HG03342 (cell line): ENCODE data around the gene BHMT.
"Not testable (repeated sequence)": the region's sequence is repeated elsewhere in the genome, so short reads cannot be mapped to it uniquely, and the experiment has no call there.

Source experiments
- ATAC-seq: cut with Tn5 transposase; IDR thresholded peaks from one replicate; pipeline ENCODE4 v1.9.1; 2021; ENCODE audit warnings: mild to moderate bottlenecking, moderate library complexity; ENCODE audit not compliant: unreplicated experiment

BHMT gene

GRCh38 chr5:79111960-79112702 lies 522 bp downstream of the BHMT start:
- no peak for ATAC-seq

DNA sequence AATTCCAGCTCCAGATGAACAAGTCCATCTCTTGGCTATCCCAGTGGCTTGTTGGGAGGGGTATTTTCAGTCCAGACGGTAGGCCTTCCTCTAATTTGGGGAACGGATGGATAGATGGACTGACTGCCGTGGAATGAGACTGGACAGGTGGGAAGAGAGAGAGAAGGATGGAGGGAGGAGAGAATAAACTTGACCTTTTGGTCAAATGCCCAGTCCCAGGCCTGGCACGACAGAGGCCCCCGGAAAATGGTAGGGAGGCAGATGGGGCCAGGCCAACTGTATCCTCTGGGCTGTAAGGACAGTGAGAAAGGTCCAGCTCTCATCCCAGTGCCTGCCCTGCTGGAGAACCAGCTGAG lies 1.1 kb downstream of the BHMT start:
- no peak for ATAC-seq

DNA sequence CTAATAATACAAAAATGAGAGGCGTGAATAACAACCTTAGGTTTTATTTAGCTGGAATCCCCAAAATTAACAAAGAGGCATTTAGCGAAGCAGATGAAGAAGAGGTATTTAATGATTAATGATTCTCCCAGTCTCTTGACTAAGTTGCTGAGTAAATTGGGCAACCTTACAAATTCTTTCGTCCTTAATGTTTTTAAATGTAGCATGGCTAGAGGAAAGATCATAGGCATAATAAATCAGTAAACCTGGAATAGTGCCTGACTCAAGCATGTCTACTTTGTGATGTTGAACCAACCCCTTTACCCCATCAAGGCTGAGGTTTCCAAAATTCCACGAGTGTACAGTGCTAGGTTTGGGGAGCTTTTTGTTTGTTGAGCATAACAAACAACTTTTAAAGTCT lies 7.9 kb downstream of the BHMT start:
- ATAC-seq: no peak

DNA sequence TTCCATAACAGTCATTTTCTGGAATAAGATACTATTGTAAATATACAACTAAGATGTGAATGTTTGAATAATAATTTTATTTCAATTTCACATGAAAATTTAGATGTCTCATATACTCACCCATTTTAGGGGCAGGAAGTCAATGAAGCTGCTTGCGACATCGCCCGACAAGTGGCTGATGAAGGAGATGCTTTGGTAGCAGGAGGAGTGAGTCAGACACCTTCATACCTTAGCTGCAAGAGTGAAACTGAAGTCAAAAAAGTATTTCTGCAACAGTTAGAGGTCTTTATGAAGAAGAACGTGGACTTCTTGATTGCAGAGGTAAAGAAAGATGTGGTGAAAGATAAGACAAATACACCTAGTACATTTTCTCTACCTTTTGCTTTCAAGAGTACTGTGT lies 8.6 kb downstream of the BHMT start:
- no peak for ATAC-seq

- ATAC-seq: no peak
Measured at GRCh38 chr5:79122973-79123372, 11.4 kb downstream of the BHMT start.

DNA sequence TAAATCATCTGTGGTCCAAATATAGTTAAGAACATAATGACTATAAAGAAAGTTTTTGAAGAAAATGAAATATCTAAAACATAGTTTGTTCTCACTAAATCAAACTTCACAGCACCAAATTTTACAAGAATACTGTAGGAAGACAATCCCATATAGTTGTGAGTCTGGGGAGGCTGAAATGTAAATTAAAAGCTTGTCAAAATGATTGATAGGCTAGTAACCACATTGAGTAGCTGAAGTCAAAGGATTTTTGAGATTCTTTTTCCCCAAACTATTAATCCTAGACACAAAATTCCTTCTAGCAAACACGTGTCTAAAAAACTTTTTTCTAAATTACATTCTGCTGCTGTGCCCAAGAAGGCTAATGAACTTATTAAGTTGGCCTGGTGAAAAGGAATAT lies 13.0 kb downstream of the BHMT start:
- no peak for ATAC-seq

DNA sequence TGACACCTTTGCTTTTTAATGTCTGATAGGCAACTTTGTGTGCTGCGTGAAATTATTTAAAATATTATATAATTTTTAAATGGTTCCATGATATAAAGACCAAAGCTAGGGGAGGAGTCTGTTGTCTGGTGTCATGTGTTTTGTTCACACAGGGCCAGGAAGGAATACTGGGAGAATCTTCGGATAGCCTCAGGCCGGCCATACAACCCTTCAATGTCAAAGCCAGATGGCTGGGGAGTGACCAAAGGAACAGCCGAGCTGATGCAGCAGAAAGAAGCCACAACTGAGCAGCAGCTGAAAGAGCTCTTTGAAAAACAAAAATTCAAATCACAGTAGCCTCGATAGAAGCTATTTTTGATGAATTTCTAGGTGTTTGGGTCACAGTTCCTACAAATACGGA lies 19.2 kb downstream of the BHMT start:
- ATAC-seq: no peak

DNA sequence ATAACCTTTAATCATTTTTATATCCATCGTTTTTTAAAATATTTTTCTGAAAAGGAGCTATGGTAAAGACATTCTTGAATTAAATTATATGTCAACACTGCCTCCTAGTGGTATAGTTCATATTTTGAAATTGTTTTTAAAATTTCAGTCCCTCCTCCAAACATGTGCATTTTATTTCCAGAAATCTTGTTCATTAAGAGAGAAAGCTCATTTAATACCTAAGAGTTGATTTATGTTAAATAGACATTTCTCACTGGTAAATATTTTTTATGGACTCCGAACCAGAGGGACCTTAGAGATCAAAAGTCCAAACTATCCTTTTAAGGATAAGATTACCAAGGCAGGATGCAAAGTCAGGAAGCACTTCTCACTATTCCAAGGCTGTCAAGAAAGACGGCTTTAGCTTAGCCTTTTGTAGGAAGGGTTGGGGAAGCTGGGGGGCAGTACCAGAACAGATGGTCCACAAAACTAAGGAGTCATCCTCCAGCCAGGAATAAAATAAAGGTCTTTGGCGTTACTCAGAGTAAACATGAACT lies 21.6 kb downstream of the BHMT start:
- no peak for ATAC-seq

DNA sequence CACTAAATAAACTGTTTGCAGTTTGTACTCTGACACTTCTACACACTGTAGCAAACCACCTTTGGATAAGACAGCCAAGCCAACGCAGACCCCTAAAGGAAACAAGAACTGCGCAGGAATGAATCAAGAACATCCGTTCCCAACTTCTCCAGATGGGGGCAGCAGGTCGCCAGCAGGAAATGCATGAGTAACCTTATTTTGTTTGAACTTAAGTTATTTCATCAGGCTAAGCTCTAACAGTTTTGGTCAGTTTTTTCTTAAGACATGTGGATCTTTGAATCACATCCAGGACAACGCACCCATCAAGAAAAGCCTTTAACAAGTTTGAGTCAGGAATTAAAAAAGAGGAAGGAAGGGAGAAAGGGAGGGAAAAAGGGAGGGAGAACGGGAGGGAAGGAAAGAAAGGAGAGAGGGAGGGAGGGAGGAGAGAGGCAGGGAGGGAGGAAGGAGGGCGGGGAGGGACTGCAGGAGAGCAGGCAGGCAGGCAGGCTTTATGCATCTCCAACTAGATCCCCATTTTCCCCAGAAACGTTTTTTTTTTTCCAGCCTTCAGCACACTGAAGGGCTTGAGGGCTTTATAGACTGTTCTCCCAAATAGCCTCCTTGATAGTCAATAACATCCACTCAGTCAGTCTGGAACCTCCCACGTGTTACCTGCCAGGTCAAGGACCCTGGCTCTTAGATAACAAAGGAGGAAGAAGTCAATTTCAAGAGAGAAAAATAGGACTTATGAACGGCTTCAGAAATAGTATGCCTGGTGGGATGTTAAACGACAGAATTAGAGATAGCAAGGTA lies 22.2 kb downstream of the BHMT start:
- ATAC-seq: no peak

DNA sequence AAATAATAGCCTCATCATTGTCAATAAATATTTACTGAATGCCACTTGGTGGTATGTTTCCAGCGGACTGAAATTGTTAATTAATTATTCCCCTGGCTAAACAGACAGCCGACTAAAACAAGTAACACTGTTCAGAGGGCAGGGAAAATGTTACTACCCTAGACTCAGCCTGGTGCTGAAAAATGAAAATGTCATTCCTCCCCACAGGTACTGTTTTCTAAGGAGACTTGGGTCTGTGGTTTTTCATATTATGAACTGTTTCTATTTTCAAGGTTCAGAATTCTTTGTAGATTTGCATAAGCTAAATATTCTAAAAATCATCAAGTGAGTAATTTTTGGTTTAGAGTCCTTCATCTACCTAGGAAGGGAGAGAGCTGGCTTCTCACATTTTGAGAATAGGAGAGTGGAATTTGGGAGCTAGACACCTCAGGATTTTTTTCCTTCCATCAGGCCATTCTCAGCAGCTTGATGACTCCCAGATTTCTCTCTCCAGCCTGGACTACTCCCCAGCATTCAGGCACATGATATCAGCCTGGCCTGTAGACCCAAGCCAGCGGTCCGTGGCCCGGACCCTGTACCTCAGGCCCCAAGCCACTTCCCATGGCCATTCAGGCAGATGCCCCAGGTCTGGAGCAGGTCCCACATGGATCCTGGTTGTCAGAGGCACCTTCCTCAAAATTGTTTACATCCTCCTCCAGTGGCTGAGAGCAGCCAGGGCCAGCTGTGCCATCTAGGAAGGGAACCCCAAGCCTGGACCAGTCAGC lies 24.4 kb downstream of the BHMT start:
- no peak for ATAC-seq

DNA sequence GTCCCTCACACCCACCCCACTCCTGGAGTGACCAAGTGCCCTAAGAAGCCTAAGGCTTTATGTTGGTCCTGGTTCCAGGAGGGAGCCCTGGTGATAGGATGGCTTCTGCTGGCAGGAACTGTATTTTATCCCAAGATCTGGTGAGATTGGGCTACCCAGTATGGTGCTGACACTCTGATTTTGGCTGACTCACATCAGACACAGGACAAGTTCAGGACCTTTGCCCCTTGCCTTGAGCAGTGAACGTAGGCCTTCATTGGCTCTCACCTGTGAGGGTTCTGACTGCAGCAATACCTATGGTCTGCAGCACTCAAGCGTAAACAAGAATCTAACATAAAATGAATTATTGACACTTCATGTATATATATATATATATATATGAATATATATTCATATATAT lies 25.0 kb downstream of the BHMT start:
- no peak for ATAC-seq

DNA sequence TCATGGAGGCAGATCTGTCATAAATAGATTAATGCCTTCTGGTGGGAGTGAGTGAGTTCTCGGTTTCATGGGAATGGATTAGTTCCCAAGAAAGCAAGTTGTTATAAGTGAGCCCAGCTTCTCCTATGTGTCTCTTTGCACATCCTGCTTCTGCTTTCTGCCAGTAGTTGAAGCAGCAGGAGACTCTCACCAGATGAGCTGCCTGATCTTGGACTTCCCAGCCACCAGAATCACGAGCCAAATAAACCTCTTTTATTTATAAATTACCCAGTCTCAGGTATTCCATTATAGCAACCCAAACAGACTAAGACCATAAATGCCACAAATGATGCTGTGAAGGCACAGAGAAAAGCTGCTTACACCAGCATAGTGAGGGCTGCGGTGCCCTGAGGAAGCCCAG lies 28.9 kb downstream of the BHMT start:
- no peak for ATAC-seq

- ATAC-seq: no peak
Measured at GRCh38 chr5:79143684-79144379, 32.2 kb downstream of the BHMT start.

DNA sequence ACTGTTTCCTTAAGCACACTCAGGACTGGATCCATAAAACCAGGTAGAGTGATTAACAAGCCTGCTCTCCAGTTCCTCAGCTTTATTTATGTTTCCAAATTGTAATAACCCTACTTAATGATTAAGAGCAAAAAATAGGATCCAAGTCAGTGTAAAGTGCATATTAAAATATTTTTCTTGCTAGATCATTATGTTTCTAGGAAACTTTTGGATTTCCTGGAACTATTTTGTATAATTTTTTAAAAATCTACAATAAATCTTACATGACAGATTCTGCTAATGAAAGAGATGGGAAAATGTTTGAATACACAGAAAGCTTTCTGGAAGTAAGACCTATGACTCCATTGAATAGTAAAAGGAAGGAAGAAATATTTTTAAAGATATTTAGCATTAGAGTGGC lies 35.5 kb downstream of the BHMT start:
- no peak for ATAC-seq

DNA sequence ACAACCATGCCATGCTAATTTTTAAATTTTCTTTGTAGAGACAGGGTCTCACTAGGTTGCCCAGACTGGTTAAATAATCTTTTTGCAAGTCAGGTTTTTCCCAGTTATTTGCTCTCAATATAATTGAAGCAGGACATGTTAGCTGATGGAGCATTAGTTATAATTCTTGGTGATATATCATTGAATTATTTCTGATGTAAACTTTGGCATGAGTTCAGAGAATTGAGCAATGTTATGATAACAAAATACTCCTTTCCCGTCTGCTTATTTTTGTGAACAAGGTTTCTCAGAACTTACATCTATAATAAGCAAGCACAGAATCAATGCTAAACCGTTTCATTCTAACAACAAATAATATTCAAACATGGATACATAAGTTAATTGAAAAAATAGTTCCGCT lies 37.8 kb downstream of the BHMT start:
- ATAC-seq: no peak

DNA sequence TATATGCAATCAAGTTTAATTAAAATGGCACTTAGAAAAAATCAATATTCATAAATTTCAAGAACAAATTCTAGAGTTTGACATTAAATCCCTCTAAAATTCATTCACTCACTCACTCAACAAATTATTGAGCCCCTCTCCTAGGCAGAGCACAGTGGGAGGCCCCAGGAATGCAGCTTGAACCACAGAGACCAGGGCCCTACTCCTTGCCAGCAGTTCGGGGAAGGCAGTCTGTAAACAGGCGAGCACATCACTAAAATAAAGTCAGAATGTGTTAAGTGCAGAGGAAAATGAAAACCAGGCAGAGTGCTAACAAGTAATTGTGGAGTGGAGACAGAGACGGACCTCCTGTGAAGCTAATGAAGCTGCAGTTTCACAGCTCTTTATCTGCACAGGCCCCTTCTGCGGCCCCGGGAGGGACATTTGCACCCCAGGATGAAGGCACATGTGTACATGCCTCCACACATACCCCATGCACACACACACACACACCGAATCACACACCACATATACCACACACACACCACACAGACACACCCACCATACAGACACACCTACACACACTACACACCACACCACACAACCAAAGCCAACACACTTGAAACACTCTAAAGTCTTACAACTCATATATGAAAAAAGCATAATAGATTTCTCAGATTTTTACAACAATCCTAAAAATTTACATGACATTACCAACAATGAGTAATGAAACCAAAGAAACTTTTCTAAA lies 40.5 kb downstream of the BHMT start:
- ATAC-seq: no peak

- no peak for ATAC-seq
Measured at GRCh38 chr5:79157305-79157704, 45.7 kb downstream of the BHMT start.

GRCh38 chr5:79161647-79162046 lies 50.0 kb downstream of the BHMT start:
- ATAC-seq: not testable (repeated sequence)

DNA sequence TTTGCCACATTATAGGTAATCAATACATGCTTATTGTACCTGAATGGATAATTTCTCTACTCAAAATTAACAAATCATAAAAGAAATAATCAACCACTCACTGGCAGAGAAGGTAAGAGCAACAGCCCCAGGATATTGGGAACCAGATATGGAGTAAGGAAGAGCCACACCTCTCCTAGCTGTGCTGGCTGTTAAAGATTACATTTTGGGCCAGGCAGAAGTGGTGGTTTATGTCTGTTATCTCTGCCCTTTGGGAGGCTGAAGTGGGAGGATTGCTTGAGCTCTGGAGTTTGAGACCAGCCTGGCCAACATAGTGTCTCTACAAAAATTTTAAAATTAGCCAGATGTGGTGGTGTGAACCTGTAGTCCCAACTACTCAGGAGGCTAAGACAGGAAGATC lies 56.4 kb downstream of the BHMT start:
- no peak for ATAC-seq

- no peak for ATAC-seq
Measured at GRCh38 chr5:79170661-79171060, 59.1 kb downstream of the BHMT start.
